Neural crest cell (in vitro differentiated cells): Measurements from ENCODE around the gene SIRT7. TPM values are rescaled to one million over a fixed set of nuclear protein-coding genes. Genes with fewer than 3 reads are reported as not detected.

Experiments
- DNase-seq: peaks from one replicate; pipeline ENCODE4 v3.0.0; 2021; ENCODE audit warnings: low read depth, mixed read lengths, low spot score
- H3K27ac Mint-ChIP-seq: one replicate; pipeline ENCODE4 v1.8.0; 2021; ENCODE audit warnings: mild to moderate bottlenecking, mixed read lengths; ENCODE audit not compliant: unreplicated experiment
- H3K27me3 Mint-ChIP-seq: 2 replicates; pipeline ENCODE4 v1.8.0; 2021; ENCODE audit warnings: low read depth, mild to moderate bottlenecking, mixed read lengths
- H3K36me3 Mint-ChIP-seq: 2 replicates; pipeline ENCODE4 v1.8.0; 2021; ENCODE audit warnings: low read depth, mild to moderate bottlenecking, mixed read lengths
- H3K4me1 Mint-ChIP-seq: 2 replicates; pipeline ENCODE4 v1.8.0; 2021; ENCODE audit warnings: mixed read lengths
- H3K4me3 Mint-ChIP-seq: one replicate; pipeline ENCODE4 v1.8.0; 2021; ENCODE audit warnings: mild to moderate bottlenecking, mixed read lengths
- H3K9me3 Mint-ChIP-seq: 2 replicates; pipeline ENCODE4 v1.8.0; 2021; ENCODE audit warnings: mixed read lengths
- CTCF ChIP-seq: fragments of 200-600 bp; sonication (generic); conservative IDR thresholded peaks from 2 replicates; pipeline ENCODE4 v1.5.0; 2021; ENCODE audit warnings: antibody characterized with exemption, mild to moderate bottlenecking
- total RNA-seq: library from RNA; stranded (reverse); gene quantifications from 2 replicates; pipeline ENCODE4 v1.2.1, GENCODE V29; 2021

Gene SIRT7
- total RNA-seq, 1 donor from 2014 or later = 26.2 TPM

DNA sequence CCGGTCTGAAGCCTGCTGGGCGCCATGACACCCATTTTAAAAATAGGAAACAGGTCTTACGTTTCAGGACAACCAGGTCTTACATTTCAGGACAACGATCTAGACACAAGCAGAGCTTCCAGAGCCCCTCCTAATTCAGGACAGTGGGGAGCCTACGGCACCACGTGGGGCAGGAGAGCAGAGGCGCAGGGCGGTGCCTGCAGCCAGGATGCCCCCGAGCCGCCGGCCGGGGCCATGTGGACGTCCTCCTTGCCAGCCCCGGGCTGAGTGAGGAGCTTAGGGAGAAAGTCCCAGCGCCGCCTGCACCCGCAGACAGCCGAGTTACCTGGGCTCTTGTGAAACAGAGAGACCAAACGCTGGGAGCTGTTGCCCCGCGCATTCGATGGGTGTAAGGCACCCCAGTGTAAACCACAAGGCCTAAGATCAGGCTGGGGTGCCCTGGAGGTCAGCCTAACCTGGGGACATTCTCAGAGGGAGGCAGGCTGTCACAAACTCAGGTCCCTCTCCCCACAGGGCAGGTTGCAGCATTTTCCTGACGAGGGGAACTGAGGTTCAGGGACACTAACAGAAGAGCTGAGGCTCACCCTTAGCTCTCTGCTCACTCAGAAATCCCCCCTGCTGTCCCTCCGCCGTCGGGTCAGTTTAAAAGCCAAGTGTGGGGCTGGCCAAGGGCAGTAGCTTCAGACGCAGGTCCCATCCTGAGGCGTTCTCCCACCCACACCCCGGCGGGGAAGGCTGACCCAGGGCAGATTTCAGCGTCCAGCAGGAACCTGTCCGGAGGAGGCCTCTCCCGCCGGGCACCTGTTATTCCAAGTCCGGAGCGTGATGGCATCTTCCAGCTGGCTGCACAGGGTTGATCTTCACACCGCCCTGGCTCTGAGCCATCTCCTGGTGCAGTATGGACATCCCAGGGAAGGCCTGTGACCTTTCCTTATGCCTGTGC, 44.8 kb upstream of the SIRT7 start:
- Mint-ChIP-seq H3K9me3 (no peaks in the 10 kb centered on the region), H3K4me3 (peak overlapping the region; percentile 59), H3K36me3 (no peaks in the 10 kb centered on the region), H3K4me1 (peaks cover 25% of the 10 kb centered on the region), H3K27me3 (peaks cover 52% of the 10 kb centered on the region), H3K27ac (no peak overlapping the region)
- DNase-seq = no peak
- TF ChIP-seq CTCF = no peak

DNA sequence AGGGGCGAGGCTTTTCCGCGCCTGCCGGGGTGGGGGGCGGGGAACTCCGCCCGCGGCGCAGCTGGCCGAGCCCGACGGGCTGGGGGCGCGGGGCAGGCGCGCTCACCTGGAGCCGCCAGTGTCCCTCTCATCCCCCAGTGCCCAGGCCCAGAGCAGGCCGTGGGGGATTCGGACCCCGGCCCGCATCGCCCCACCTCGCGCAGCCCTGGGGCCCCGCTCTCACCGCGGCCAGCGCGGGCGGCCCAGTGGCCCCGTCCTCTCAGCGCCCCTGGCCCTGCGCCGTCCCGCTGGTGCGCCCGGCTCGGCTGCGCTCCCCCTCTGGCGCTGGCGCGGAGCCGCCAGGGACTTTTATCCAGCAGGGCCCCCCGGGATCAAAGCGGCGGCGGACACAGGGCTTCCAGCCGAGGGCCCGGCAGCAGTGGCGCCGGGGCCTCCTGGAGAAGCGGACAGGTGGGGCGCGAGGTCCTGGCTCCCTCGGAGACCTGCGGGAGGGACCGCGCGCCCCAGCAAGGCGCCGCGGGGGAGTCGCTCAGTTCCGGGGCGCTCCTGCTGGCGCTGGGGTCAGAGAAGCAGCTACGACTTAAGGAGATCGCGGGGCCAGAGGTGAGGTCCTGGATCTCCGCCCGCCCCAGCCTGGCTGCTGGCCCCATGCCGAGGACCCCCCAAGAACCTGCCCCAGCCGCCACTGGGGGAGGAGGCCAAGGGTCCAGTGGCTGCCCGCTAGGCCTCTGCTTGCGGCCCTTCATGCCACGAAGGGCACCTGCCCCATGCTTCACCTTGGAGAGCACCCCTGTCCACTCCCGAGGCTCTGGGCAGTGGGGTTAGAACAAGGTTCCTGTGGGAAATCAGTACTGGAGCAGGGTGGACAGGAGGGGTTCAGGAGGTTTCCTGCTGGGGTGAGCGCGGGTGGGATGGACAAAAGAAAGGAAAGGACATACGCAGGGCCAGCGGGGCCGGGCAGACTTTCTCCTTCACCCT, 43.8 kb upstream of the SIRT7 start:
- Mint-ChIP-seq H3K9me3 (no peaks in the 10 kb centered on the region), H3K27me3 (peaks cover 58% of the 10 kb centered on the region), H3K27ac (no peak overlapping the region), H3K4me3 (no peak overlapping the region), H3K36me3 (no peaks in the 10 kb centered on the region), H3K4me1 (peaks cover 25% of the 10 kb centered on the region)
- no peak for TF ChIP-seq CTCF
- no peak for DNase-seq

DNA sequence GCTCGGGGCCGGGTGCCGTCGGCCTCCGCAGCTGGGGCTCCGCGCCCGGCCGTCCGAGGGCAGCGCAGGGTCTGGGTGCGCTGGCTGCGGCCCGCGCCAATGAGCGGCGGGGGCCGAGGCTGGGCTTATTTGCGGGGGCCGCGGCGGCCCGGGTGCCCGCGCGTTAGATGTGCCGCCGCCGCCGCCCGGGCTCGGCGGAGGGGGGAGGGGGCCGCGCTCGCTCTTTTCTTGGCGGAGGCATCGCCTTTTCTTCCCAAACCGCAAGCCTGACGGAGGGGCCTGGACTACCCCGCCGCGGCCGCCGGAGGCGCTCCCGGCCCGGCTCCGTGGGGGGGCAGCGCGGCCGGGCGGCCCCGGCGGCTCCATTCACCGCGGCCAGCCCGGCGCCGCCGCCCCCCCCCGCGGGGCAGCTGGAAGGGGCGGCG, 43.1 kb upstream of the SIRT7 start, which contains the start of gene NOTUM:
Gene NOTUM (minus strand): TSS at position 101 of the 425 bp plus-strand sequence. CDS start 278 bp downstream, outside the sequence.
- Mint-ChIP-seq H3K27me3 (peaks cover 58% of the 10 kb centered on the region), H3K4me3 (no peak within 1 kb of the TSS), H3K27ac (no peak within 1 kb of the TSS), H3K36me3 (no peaks in the 10 kb centered on the region), H3K9me3 (no peaks in the 10 kb centered on the region), H3K4me1 (peaks cover 19% of the 10 kb centered on the region)
- DNase-seq = no peak
- peak; percentile 48 for TF ChIP-seq CTCF

DNA sequence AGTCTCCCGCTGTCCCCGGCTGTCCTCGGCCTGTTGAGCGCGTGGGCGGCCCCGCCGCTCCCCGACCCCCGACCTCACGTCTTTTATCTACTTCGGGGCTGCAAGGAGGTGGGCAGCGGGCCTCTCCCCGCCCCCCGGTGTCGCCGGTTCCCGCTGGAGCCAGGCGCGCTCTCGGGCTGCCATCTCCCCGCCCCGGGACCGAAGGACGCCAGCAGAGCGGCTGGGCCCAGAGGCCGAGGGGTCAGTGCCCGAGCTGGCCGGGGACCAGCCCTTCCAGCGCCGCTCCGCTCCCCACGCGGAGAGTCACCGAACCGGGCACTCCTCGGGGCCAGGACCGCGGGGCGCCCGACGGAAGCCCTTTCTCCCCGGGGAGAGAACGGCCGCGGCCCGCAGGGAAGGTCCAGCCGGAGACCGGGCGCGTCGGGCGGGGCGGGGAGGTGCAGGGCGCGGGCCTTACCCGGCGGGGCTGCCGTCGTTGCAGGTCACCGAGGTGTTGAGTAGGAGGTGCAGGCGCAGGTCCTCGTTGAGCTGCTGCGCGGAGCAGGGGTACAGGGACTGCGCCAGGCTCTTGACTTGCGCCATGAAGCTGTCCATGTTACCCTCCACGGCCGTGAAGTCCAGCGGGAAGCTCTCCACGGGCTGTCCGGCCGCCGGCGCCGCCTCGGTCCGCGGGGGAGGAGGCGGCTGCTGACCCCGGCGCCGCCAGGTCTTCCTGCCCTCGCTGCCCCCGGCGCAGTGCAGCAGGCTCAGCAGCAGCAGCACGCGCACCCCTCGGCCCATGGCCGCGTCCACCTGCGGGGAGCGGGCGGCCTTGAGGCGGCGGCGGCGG, 42.4 kb upstream of the SIRT7 start:
- Mint-ChIP-seq H3K4me1 (peaks cover 17% of the 10 kb centered on the region), H3K36me3 (no peaks in the 10 kb centered on the region), H3K27me3 (peaks cover 54% of the 10 kb centered on the region), H3K4me3 (no peak overlapping the region), H3K9me3 (no peaks in the 10 kb centered on the region), H3K27ac (no peak overlapping the region)
- no peak for DNase-seq
- no peak for TF ChIP-seq CTCF
